D721Med (cell line): Measurements from ENCODE around the gene DOCK9.

Experiments
- DNase-seq: peaks from one replicate; pipeline ENCODE4 v3.0.0; 2011; ENCODE audit warnings: low spot score; ENCODE audit not compliant: insufficient read length
- FAIRE-seq: peaks from 2 replicates; lab custom pipeline; 2011; peaks lifted over from hg19 to GRCh38; lab: Jason Lieb, UNC
- TF ChIP-seq, protein P1 (sequence below): IDR thresholded peaks from 2 replicates; pipeline ENCODE4 v1.5.1; 2012; ENCODE audit warnings: mild to moderate bottlenecking, control low read depth; ENCODE audit not compliant: insufficient read depth; ENCODE audit errors: missing control alignments

Gene DOCK9

DNA sequence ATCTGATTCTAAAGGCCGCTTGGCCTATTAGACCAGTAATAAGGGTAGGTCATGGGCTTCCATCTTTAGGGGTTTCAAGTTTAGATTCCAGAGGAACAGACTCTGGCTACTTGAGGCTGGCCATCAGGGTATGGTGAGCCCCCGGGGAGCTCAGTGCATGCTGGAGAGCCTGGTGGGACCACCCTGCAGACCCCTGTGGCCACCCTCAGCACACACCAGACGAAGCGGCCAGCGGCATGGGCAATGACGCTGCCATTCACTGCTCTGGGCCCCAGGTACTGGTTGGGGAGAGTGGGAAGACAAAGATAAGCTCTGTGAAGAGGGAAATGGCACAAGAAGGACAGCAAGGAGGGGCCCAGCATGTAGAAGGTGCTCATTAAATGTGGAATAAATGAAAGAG, 126.6 kb downstream of the DOCK9 start:
- DNase-seq = no peak
- no peak for FAIRE-seq
- TF ChIP-seq, protein P1, sequence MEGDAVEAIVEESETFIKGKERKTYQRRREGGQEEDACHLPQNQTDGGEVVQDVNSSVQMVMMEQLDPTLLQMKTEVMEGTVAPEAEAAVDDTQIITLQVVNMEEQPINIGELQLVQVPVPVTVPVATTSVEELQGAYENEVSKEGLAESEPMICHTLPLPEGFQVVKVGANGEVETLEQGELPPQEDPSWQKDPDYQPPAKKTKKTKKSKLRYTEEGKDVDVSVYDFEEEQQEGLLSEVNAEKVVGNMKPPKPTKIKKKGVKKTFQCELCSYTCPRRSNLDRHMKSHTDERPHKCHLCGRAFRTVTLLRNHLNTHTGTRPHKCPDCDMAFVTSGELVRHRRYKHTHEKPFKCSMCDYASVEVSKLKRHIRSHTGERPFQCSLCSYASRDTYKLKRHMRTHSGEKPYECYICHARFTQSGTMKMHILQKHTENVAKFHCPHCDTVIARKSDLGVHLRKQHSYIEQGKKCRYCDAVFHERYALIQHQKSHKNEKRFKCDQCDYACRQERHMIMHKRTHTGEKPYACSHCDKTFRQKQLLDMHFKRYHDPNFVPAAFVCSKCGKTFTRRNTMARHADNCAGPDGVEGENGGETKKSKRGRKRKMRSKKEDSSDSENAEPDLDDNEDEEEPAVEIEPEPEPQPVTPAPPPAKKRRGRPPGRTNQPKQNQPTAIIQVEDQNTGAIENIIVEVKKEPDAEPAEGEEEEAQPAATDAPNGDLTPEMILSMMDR = no peak

DNA sequence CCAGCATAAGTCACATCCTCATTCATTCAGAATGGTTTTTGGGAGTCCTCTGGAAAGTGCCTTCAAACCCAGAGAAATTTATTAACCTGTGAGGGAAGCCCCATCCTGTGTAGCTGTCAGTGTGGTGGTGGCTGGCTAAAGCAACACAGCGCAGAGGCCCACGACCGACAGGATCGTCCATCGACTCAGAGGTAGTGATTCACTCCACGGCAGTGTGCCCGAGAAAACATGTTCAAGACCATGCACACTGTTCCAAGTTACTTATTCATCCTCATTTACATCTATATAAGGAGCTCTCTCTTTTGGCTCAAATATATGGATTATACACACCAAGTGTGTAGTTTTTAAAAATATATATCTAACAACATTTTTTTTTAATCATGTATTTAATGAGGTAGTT, 129.1 kb downstream of the DOCK9 start:
- FAIRE-seq (no peak), DNase-seq (no peak)
- TF ChIP-seq, protein P1 = no peak

DNA sequence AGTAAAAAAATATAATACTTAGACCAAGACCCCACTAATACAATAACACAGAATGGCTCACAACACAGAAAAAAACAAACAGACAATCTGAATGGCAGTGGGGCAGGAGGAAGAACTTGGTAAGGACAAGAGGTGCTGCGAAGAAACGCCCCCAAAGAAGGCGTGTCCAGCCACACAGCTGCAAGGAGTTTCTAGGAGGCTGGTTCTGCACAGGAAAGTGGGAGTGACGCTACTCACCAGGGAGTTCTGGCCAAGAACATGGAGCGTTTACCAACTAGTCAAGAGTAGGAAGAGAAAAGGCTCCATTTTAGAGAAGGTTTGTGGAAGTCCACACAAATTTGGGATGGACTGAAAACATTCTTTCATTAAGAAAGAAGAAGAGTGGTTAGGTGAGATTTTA, 130.1 kb downstream of the DOCK9 start:
- DNase-seq (no peak), FAIRE-seq (no peak)
- TF ChIP-seq, protein P1 = no peak

GRCh38 chr13:98846986-98847385, 130.9 kb downstream of the DOCK9 start:
- TF ChIP-seq, protein P1 = no peak
- no peak for FAIRE-seq
- DNase-seq = no peak

- no peak for FAIRE-seq
- TF ChIP-seq, protein P1 = no peak
- no peak for DNase-seq
Measured at GRCh38 chr13:98846521-98846920, 131.3 kb downstream of the DOCK9 start.

DNA sequence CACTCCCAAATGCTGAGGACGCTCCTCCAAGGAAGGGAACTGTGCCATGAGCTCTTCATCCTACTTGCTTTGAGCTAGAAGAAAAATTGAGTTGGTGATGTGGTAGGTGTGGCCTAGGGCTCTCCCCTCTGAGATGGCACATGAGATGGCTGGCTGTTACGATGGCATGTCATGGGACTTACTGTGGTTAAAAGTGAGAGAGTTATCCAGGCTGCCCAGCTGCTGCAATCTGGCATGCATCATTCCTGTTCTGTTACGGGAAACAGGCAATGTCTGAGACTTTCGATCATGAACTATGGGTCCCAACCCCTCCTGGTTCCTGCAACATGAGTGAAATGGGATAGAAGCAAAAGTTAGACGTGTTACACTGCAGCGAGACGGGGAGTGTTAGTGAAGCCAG, 132.1 kb downstream of the DOCK9 start:
- no peak for FAIRE-seq
- TF ChIP-seq, protein P1 = no peak

DNA sequence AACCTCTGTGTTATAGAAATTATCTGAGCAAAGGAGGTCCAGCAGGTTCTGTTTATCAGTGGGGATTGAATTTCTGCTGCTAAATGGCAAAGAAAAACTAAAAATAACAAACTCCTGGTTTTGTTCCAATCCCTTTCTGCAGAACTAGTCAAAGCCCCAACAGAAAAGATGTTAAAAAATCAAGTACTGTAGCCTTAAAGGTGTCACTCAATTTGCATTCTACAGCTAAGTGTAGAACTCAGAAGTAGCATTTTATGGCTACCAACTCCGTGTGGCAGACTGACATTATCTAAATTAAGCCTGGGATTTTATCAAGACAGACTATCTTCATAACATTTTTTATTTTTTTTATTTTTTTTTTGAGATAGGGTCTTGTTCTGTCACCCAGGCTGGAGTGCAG, 133.8 kb downstream of the DOCK9 start:
- TF ChIP-seq, protein P1 = no peak
- no peak for DNase-seq
- no peak for FAIRE-seq

More for the DNA sequence above, 132.1 kb downstream of the DOCK9 start:
- DNase-seq = no peak
